Kidney (tissue), 14 donors: ENCODE results near the gene SH3GL3. TPM values are rescaled to one million over a fixed set of nuclear protein-coding genes. Genes with fewer than 3 reads are reported as not detected.
A peak's percentile ranks its signal among the peaks of the same experiment; 100 is the strongest.

Experiments used
- DNase-seq, 5 donors: peaks; one replicate each; pipeline ENCODE4 v3.0.0-alpha.2; 2013 to 2020
- FAIRE-seq: peaks from 2 replicates; lab custom pipeline; 2012; peaks lifted over from hg19 to GRCh38; lab: Jason Lieb, UNC
- H3K27ac ChIP-seq, 2 donors: one replicate each; pipeline ENCODE4 v1.7.0; 2013; ENCODE audit warnings: low read depth in 2 of 2, low read length in 2 of 2, inconsistent platforms in 1 of 2
- H3K27me3 ChIP-seq: one replicate; pipeline ENCODE4 v1.7.1; 2013; ENCODE audit warnings: low read length, inconsistent platforms; ENCODE audit not compliant: control insufficient read depth, insufficient read depth
- H3K36me3 ChIP-seq, 3 donors: one replicate each; pipeline versions ENCODE4 v1.7.0 to v1.7.1; 2013; ENCODE audit warnings: low read length in 3 of 3, control low read depth in 1 of 3, inconsistent platforms in 1 of 3; ENCODE audit not compliant: insufficient read depth in 3 of 3, control insufficient read depth in 2 of 3
- H3K4me1 ChIP-seq, 3 donors: one replicate each; pipeline versions ENCODE4 v1.7.0 to v1.7.1; 2013; ENCODE audit warnings: low read length in 3 of 3, inconsistent platforms in 1 of 3, low read depth in 1 of 3; ENCODE audit not compliant: control insufficient read depth in 2 of 3, insufficient read depth in 2 of 3
- H3K4me3 ChIP-seq, 3 donors: one replicate each; pipeline versions ENCODE4 v1.7.0 to v1.8.1; 2013; ENCODE audit warnings: low read length in 3 of 3, control low read depth in 1 of 3, inconsistent platforms in 1 of 3
- H3K9ac ChIP-seq, 3 donors: one replicate each; pipeline versions ENCODE4 v1.7.0 to v1.7.1; 2013; ENCODE audit warnings: low read length in 3 of 3, control low read depth in 1 of 3, inconsistent platforms in 1 of 3
- H3K9me3 ChIP-seq, 3 donors: one replicate each; pipeline versions ENCODE4 v1.7.0 to v1.7.1; 2013; ENCODE audit warnings: low read length in 3 of 3, control low read depth in 1 of 3, inconsistent platforms in 1 of 3; ENCODE audit not compliant: control insufficient read depth in 2 of 3, insufficient read depth in 1 of 3
- intact Hi-C: fragments of 100-400 bp; cut with DNase I; formaldehyde crosslinking; loops from one replicate; pipeline ENCODE4 v1.11.1; 2022
- polyA plus RNA-seq: library from polyadenylated mRNA; stranded (reverse); fragments of 350-450 nt; fragmentation: Illumina TruSeq; extraction: RNeasy Lipid Tissue Mini Kit (QIAGEN cat#74804); gene quantifications from one replicate; pipeline ENCODE4 v1.2.3, GENCODE V29; 2014; ENCODE audit warnings: low read depth, low replicate concordance; ENCODE audit not compliant: insufficient read depth
- total RNA-seq: library from RNA; stranded (reverse); fragmentation: NEBNext Ultra II Directional; extraction: Animal tissue kit (Norgen Biotek cat#: 25700); gene quantifications from one replicate; pipeline ENCODE4 v1.2.1, GENCODE V29; 2021
- TF ChIP-seq, protein P1 (sequence below): IDR thresholded peaks from 3 replicates; pipeline ENCODE4 v1.5.1; 2012; ENCODE audit warnings: mild to moderate bottlenecking, moderate library complexity, borderline replicate concordance; ENCODE audit not compliant: insufficient read depth; ENCODE audit errors: extremely low read depth
- donor health status: control.
- donor health status: control.
- donor health status: control.
- donor health status: control.
- donor health status: control.
- donor health status: DM: yes; HTN: yes; CAD: no.
- donor health status: Normal renal cell carcinoma (clear cell type).

SH3GL3 gene
- total and polyA plus RNA-seq, 2 donors from 2014 or later: 0.47 TPM; not detected in 1

DNA sequence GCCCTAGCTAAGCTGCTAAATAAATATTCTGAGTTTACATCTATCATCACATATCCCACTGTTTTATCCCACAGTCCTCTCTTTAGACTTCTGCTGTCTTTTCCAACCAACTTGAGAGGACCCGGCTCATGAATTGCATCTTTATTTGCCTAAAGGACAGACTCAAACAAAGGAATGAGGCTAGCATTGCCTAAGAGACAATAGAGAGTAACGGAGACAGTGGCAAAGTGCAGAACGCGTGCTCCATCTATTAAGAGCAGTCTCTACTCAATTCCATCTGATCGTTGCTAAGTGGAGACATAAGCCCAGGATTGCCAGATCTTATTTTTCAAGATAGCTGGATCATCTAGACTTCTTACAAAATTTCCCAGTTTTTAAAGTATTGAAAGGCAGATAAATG, 209.1 kb downstream of the SH3GL3 start:
- Histone ChIP-seq H3K4me1 (peaks cover 0 to 6% (median 0%) of the 10 kb centered on the region in 3 donors), H3K4me3 (no peak overlapping the region), H3K27me3 (peaks cover 3% of the 10 kb centered on the region), H3K9me3 (no peaks in the 10 kb centered on the region), H3K27ac (no peak overlapping the region), H3K36me3 (no peaks in the 10 kb centered on the region), H3K9ac (no peak overlapping the region)
- FAIRE-seq: no peak
- TF ChIP-seq, protein P1, sequence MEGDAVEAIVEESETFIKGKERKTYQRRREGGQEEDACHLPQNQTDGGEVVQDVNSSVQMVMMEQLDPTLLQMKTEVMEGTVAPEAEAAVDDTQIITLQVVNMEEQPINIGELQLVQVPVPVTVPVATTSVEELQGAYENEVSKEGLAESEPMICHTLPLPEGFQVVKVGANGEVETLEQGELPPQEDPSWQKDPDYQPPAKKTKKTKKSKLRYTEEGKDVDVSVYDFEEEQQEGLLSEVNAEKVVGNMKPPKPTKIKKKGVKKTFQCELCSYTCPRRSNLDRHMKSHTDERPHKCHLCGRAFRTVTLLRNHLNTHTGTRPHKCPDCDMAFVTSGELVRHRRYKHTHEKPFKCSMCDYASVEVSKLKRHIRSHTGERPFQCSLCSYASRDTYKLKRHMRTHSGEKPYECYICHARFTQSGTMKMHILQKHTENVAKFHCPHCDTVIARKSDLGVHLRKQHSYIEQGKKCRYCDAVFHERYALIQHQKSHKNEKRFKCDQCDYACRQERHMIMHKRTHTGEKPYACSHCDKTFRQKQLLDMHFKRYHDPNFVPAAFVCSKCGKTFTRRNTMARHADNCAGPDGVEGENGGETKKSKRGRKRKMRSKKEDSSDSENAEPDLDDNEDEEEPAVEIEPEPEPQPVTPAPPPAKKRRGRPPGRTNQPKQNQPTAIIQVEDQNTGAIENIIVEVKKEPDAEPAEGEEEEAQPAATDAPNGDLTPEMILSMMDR: no peak
- intact Hi-C loops: no loop called here
- DNase-seq: no peak

DNA sequence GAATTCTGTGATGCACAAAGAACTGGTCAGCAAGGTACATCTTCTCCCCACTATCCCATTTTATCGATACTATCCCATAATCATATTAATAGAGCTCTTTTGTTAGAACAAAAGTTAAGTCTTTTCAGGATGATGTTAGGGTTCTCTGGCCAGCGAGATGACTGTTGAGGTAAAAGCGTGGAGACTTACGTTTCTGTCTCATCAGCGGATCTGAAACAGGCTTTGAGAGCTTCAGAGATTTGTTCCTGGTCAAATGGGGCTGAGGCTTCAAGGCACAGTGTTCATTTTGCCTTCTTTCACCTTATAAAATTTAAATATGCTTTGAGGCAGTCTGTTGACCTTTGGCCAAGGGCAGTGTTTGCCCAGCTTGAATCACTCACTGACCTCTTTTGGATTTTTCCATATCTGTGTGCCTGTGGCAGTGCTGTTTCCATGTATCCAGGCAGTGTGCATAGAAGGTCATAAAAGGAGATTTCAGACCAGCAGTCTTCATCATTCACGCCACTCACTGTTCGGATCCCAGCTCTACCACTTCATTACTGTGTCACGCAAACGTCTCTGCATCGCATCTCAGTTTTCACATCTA, 209.9 kb downstream of the SH3GL3 start:
- H3K9ac ChIP-seq: no peak overlapping the region
- intact Hi-C loops: no loop called here
- no peak overlapping the region for H3K27ac ChIP-seq
- DNase-seq: no peak
- no peaks in the 10 kb centered on the region for H3K9me3 ChIP-seq
- H3K4me1 ChIP-seq: peaks cover 0 to 6% (median 0%) of the 10 kb centered on the region in 3 donors
- no peaks in the 10 kb centered on the region for H3K36me3 ChIP-seq
- no peak for FAIRE-seq
- TF ChIP-seq, protein P1: no peak
- no peak overlapping the region for H3K4me3 ChIP-seq
- H3K27me3 ChIP-seq: peaks cover 3% of the 10 kb centered on the region

DNA sequence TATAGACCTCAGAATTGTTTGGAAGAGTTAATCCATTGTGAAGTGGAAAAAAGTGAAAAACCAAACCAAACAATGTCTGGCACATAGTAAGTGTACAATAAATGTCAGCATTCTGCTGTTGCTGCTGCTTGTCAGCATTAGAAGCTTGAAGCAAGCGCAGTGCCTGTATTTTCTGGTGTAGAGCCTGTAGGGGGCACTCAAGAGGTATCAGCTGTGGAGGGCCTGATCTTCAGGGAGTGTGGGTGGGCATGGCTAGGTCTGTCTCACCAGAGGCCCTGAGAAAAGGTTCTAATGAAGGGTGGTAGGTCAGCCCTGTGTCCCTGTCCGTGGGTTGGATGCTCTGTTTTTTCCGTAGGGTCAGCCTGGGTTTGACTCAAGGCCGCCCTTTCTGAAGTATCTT, 210.4 kb downstream of the SH3GL3 start:
- peaks cover 0 to 6% (median 0%) of the 10 kb centered on the region in 3 donors for H3K4me1 ChIP-seq
- intact Hi-C loops: no loop called here
- TF ChIP-seq, protein P1: no peak
- H3K9me3 ChIP-seq: no peaks in the 10 kb centered on the region
- FAIRE-seq (no peak), DNase-seq (no peak)
- peak overlapping the region in 1 of 2 donors; percentile 1 for H3K27ac ChIP-seq
- peaks cover 3% of the 10 kb centered on the region for H3K27me3 ChIP-seq
- no peak overlapping the region for H3K9ac ChIP-seq
- no peak overlapping the region for H3K4me3 ChIP-seq
- no peaks in the 10 kb centered on the region for H3K36me3 ChIP-seq
